Measurements from ENCODE around the gene FBXO7. TPM values are rescaled to one million over a fixed set of nuclear protein-coding genes. Genes with fewer than 3 reads are reported as not detected.

FBXO7 gene
- total and polyA plus RNA-seq, 2 experiments from 2014 or later, result 83.7 to 120 TPM

DNA sequence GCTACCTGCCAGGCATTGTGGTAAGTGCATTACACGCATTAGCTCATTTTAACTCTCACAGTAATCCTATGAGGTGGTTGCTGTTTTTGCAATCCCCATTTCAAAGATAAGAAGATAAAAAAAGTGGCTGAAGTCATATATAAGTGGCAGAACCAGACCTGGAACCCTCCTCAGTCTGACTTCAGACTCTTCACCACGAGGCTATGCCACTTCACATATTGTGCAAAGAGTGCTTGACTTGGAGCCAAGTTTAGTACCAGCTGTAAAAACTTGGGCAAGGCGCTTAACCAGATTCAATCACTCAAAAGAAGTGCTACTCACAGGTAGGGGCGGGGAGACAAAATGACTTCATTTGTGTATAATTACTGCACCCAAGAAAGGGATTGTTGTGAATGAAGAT is 25.6 kb upstream of the FBXO7 start:
- no peak overlapping the region for H3K4me3 ChIP-seq
- H3K4me1 ChIP-seq (ENCODE audit: low read depth), result no peaks in the 10 kb centered on the region
- no peak overlapping the region for H3K27ac ChIP-seq
- no peaks in the 10 kb centered on the region for H3K9me3 ChIP-seq (ENCODE audit: low read depth)
- TF ChIP-seq CTCF (IDR thresholded peaks at IDR 0.05; ENCODE audit: low read depth, low read length), result no peak
- DNase-seq (ENCODE audit: low read depth in 1 of 2, low spot score in 1 of 2), result no peak
- no peaks in the 10 kb centered on the region for H3K36me3 ChIP-seq
- peaks cover 26% of the 10 kb centered on the region for H3K27me3 ChIP-seq

DNA sequence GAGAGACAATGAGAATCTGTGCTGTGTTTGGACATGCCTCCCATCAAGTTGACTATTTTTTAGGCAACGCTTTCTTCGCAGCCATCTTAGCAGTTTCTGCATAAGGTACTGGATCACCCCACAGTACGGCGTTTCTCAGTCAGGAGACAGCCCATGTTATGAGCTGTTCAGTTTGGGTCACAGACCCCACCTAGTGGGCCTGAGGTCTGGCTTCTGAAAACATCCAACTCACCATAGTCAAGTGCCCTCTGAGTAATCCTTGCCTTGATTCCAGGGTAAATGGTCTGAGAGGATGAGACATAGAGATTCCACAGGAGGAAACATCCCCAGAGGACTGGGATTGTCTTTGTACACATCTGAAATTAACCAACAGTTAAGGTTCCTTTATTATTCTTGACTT is 17.6 kb upstream of the FBXO7 start:
- no peak for DNase-seq (ENCODE audit: low read depth in 1 of 2, low spot score in 1 of 2)
- H3K27ac ChIP-seq, result no peak overlapping the region
- no peak for TF ChIP-seq CTCF (IDR thresholded peaks at IDR 0.05; ENCODE audit: low read depth, low read length)
- H3K4me3 ChIP-seq, result no peak overlapping the region
- H3K27me3 ChIP-seq, result peaks cover 32% of the 10 kb centered on the region
- H3K9me3 ChIP-seq (ENCODE audit: low read depth), result no peaks in the 10 kb centered on the region
- H3K36me3 ChIP-seq, result no peaks in the 10 kb centered on the region
- H3K4me1 ChIP-seq (ENCODE audit: low read depth), result no peaks in the 10 kb centered on the region

GRCh38 chr22:32462452-32462851 is 12.2 kb upstream of the FBXO7 start:
- Histone ChIP-seq H3K36me3 (no peaks in the 10 kb centered on the region), H3K27me3 (peaks cover 67% of the 10 kb centered on the region), H3K9me3 (ENCODE audit: low read depth) (no peaks in the 10 kb centered on the region), H3K4me1 (ENCODE audit: low read depth) (no peaks in the 10 kb centered on the region), H3K27ac (no peak overlapping the region), H3K4me3 (no peak overlapping the region)
- DNase-seq (ENCODE audit: low read depth in 1 of 2, low spot score in 1 of 2), result no peak
- TF ChIP-seq CTCF (IDR thresholded peaks at IDR 0.05; ENCODE audit: low read depth, low read length), result no peak

- Histone ChIP-seq H3K27me3 (peaks cover 72% of the 10 kb centered on the region), H3K27ac (no peak overlapping the region), H3K4me3 (no peak overlapping the region), H3K36me3 (no peaks in the 10 kb centered on the region), H3K4me1 (ENCODE audit: low read depth) (no peaks in the 10 kb centered on the region), H3K9me3 (ENCODE audit: low read depth) (no peaks in the 10 kb centered on the region)
- DNase-seq (ENCODE audit: low read depth in 1 of 2, low spot score in 1 of 2), result no peak
- TF ChIP-seq CTCF (IDR thresholded peaks at IDR 0.05; ENCODE audit: low read depth, low read length), result no peak
These were observed 8.9 kb upstream of the FBXO7 start for GRCh38 chr22:32465661-32466060.

- TF ChIP-seq CTCF (IDR thresholded peaks at IDR 0.05; ENCODE audit: low read depth, low read length), result no peak
- H3K4me3 ChIP-seq, result no peak overlapping the region
- H3K36me3 ChIP-seq, result no peaks in the 10 kb centered on the region
- peaks cover 72% of the 10 kb centered on the region for H3K27me3 ChIP-seq
- H3K27ac ChIP-seq, result no peak overlapping the region
- H3K4me1 ChIP-seq (ENCODE audit: low read depth), result no peaks in the 10 kb centered on the region
- no peaks in the 10 kb centered on the region for H3K9me3 ChIP-seq (ENCODE audit: low read depth)
- no peak for DNase-seq (ENCODE audit: low read depth in 1 of 2, low spot score in 1 of 2)
These were observed 8.1 kb upstream of the FBXO7 start for GRCh38 chr22:32466496-32466895.

DNA sequence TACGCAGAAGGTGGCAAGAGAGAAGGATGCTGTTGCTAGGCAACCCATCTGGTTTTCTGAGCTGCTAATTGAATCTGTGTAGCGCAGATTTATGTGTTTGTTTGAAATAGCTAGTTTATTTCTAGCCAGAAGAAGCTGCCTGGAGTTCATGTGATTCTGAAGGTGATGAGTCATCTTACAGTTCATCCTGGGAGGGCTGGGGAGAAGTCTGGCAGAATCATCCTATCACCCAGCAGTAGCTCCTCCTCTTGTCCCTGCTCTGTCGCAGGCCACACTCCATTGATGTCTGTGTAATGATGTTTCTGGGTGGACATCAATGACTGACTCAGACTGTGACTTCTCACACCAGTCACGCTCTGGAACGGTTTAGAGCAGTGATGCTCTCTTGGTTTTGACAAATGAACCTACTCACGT is 4.8 kb upstream of the FBXO7 start:
- H3K27me3 ChIP-seq, result peaks cover 44% of the 10 kb centered on the region
- no peaks in the 10 kb centered on the region for H3K9me3 ChIP-seq (ENCODE audit: low read depth)
- H3K27ac ChIP-seq, result no peak overlapping the region
- no peak for TF ChIP-seq CTCF (IDR thresholded peaks at IDR 0.05; ENCODE audit: low read depth, low read length)
- H3K4me3 ChIP-seq, result no peak overlapping the region
- no peaks in the 10 kb centered on the region for H3K36me3 ChIP-seq
- no peaks in the 10 kb centered on the region for H3K4me1 ChIP-seq (ENCODE audit: low read depth)
- DNase-seq (ENCODE audit: low read depth in 1 of 2, low spot score in 1 of 2), result peak in 1 of 2 donors; percentile 50

Data from cardiac muscle cell (in vitro differentiated cells and primary cell).